SK-N-SH treated with all-trans-retinoic acid at 6 μM for 48 hours (cell line): ENCODE measurements around the gene PHRF1.

ENCODE experiments used
- ATAC-seq: fragments of 200-7000 bp; cut with Tn5 transposase; 3 replicates; pipeline ENCODE4 v1.9.1; 2020; ENCODE audit warnings: mild to moderate bottlenecking, moderate library complexity
- ARNTL ChIP-seq: fragments of 450-650 bp; formaldehyde crosslinking; IDR thresholded peaks from 2 replicates; pipeline ENCODE4 v1.5.0; 2020; ENCODE audit warnings: low read depth, mild to moderate bottlenecking, moderate library complexity, borderline replicate concordance
- BACH2 ChIP-seq: fragments of 250-450 bp; sonication (Bioruptor Pico); IDR thresholded peaks from 2 replicates; pipeline ENCODE4 v1.9.0; 2021; ENCODE audit warnings: mild to moderate bottlenecking, borderline replicate concordance
- CREB5 ChIP-seq: fragments of 250-450 bp; sonication (Bioruptor Pico); IDR thresholded peaks from 2 replicates; pipeline ENCODE4 v1.5.1; 2020; ENCODE audit warnings: low read depth, mild to moderate bottlenecking, moderate library complexity
- CSRNP3 ChIP-seq: fragments of 250-450 bp; sonication (Bioruptor Pico); IDR thresholded peaks from 2 replicates; pipeline ENCODE4 v1.5.1; 2021; ENCODE audit warnings: mild to moderate bottlenecking, moderate library complexity
- ESRRG ChIP-seq: fragments of 250-450 bp; sonication (Bioruptor Pico); IDR thresholded peaks from 2 replicates; pipeline ENCODE4 v1.6.1; 2021; ENCODE audit warnings: mild to moderate bottlenecking
- ISL1 ChIP-seq: fragments of 250-450 bp; sonication (Bioruptor Pico); IDR thresholded peaks from 2 replicates; pipeline ENCODE4 v2.1.2; 2022; ENCODE audit warnings: mild to moderate bottlenecking, moderate library complexity
- OSR1 ChIP-seq: fragments of 250-450 bp; sonication (Bioruptor Pico); IDR thresholded peaks from 2 replicates; pipeline ENCODE4 v1.8.0; 2022; ENCODE audit warnings: moderate library complexity, mild to moderate bottlenecking, inconsistent platforms
- PATZ1 ChIP-seq: fragments of 250-450 bp; sonication (Bioruptor Pico); IDR thresholded peaks from 2 replicates; pipeline ENCODE4 v1.8.0; 2020; ENCODE audit warnings: mild to moderate bottlenecking, moderate library complexity, borderline replicate concordance
- POU6F1 ChIP-seq: fragments of 250-450 bp; sonication (Bioruptor Pico); IDR thresholded peaks from 2 replicates; pipeline ENCODE4 v1.8.0; 2021; ENCODE audit warnings: low read depth, mild to moderate bottlenecking, moderate library complexity, borderline replicate concordance
- PPARA ChIP-seq: fragments of 250-450 bp; sonication (Bioruptor Pico); IDR thresholded peaks from 2 replicates; pipeline ENCODE4 v1.5.0; 2020; ENCODE audit warnings: mild to moderate bottlenecking, borderline replicate concordance
- RARB ChIP-seq: fragments of 250-450 bp; sonication (Bioruptor Pico); IDR thresholded peaks from 2 replicates; pipeline ENCODE4 v1.8.0; 2021; ENCODE audit warnings: mild to moderate bottlenecking, moderate library complexity
- SNAI2 ChIP-seq: fragments of 250-450 bp; sonication (Bioruptor Pico); IDR thresholded peaks from 2 replicates; pipeline ENCODE4 v1.5.0; 2020; ENCODE audit warnings: mild to moderate bottlenecking, moderate library complexity
- TCF4 ChIP-seq: fragments of 250-450 bp; sonication (Bioruptor Pico); IDR thresholded peaks from 2 replicates; pipeline ENCODE4 v1.8.0; 2021; ENCODE audit warnings: mild to moderate bottlenecking, moderate library complexity, borderline replicate concordance
- TSHZ2 ChIP-seq: fragments of 250-450 bp; sonication (Bioruptor Pico); IDR thresholded peaks from 2 replicates; pipeline ENCODE4 v1.5.0; 2020; ENCODE audit warnings: mild to moderate bottlenecking, moderate library complexity
- ZC3H10 ChIP-seq: fragments of 250-450 bp; sonication (Bioruptor Pico); IDR thresholded peaks from 2 replicates; pipeline ENCODE4 v1.5.1; 2021; ENCODE audit warnings: mild to moderate bottlenecking, moderate library complexity
- ZFP3 ChIP-seq: fragments of 250-450 bp; sonication (Bioruptor Pico); IDR thresholded peaks from 2 replicates; pipeline ENCODE4 v1.5.0; 2020; ENCODE audit warnings: mild to moderate bottlenecking, moderate library complexity
- ZFP30 ChIP-seq: fragments of 450-650 bp; formaldehyde crosslinking; IDR thresholded peaks from 2 replicates; pipeline ENCODE4 v1.5.0; 2022; ENCODE audit warnings: mild to moderate bottlenecking, moderate library complexity
- ZNF565 ChIP-seq: fragments of 450-650 bp; formaldehyde crosslinking; conservative IDR thresholded peaks from 2 replicates; pipeline ENCODE4 v1.5.0; 2020; ENCODE audit warnings: low read depth, mild to moderate bottlenecking, moderate library complexity
- ZNF70 ChIP-seq: fragments of 450-650 bp; formaldehyde crosslinking; IDR thresholded peaks from 2 replicates; pipeline ENCODE4 v1.5.0; 2020; ENCODE audit warnings: mild to moderate bottlenecking, moderate library complexity
- ZNF8 ChIP-seq: fragments of 450-650 bp; formaldehyde crosslinking; IDR thresholded peaks from 2 replicates; pipeline ENCODE4 v1.5.0; 2020; ENCODE audit warnings: mild to moderate bottlenecking, moderate library complexity

PHRF1 gene

GRCh38 chr11:548700-549603, 27.3 kb upstream of the PHRF1 start (continued):
- TF ChIP-seq OSR1 (CRISPR knock-in tag) (no peak), TCF4 (CRISPR knock-in tag) (no peak), RARB (CRISPR knock-in tag) (no peak), ZFP30 (CRISPR knock-in tag) (no peak)

GRCh38 chr11:550021-550745, 26.1 kb upstream of the PHRF1 start:
- no peak for ATAC-seq
- TF ChIP-seq ESRRG (no peak), ZC3H10 (CRISPR knock-in tag) (no peak), ISL1 (CRISPR knock-in tag) (no peak), ZFP3 (CRISPR knock-in tag) (no peak), POU6F1 (no peak)

- TF ChIP-seq PATZ1 (no peak), ESRRG (no peak), SNAI2 (CRISPR knock-in tag) (no peak), ZNF565 (CRISPR knock-in tag) (no peak), ZFP30 (CRISPR knock-in tag) (no peak), PPARA (CRISPR knock-in tag) (no peak), BACH2 (CRISPR knock-in tag) (no peak), CREB5 (CRISPR knock-in tag) (no peak)
- ATAC-seq, result no peak
Measured at GRCh38 chr11:550746-551085, 25.6 kb upstream of the PHRF1 start.

GRCh38 chr11:551131-551530, 25.1 kb upstream of the PHRF1 start:
- no peak for ATAC-seq
- TF ChIP-seq ZFP3 (CRISPR knock-in tag) (no peak), ARNTL (CRISPR knock-in tag) (no peak)

GRCh38 chr11:551596-551995, 24.7 kb upstream of the PHRF1 start:
- no peak for ATAC-seq
- TF ChIP-seq OSR1 (CRISPR knock-in tag) (no peak), ISL1 (CRISPR knock-in tag) (no peak), RARB (CRISPR knock-in tag) (no peak), CSRNP3 (CRISPR knock-in tag) (no peak), ARNTL (CRISPR knock-in tag) (no peak), ZC3H10 (CRISPR knock-in tag) (no peak), ZNF70 (CRISPR knock-in tag) (no peak), TSHZ2 (CRISPR knock-in tag) (no peak), ZNF8 (CRISPR knock-in tag) (no peak), TCF4 (CRISPR knock-in tag) (no peak)
